GM10266 (cell line): ENCODE results near the gene FBRSL1.

ENCODE experiments used
- DNase-seq: peaks from one replicate; pipeline ENCODE4 v3.0.0; 2012; ENCODE audit errors: extremely low spot score
- TF ChIP-seq, protein P1 (sequence below): IDR thresholded peaks from 2 replicates; pipeline ENCODE4 v1.5.1; 2012; ENCODE audit warnings: mild to moderate bottlenecking, low read depth; ENCODE audit not compliant: control insufficient read depth, insufficient read depth; ENCODE audit errors: missing control alignments

FBRSL1 gene

DNA sequence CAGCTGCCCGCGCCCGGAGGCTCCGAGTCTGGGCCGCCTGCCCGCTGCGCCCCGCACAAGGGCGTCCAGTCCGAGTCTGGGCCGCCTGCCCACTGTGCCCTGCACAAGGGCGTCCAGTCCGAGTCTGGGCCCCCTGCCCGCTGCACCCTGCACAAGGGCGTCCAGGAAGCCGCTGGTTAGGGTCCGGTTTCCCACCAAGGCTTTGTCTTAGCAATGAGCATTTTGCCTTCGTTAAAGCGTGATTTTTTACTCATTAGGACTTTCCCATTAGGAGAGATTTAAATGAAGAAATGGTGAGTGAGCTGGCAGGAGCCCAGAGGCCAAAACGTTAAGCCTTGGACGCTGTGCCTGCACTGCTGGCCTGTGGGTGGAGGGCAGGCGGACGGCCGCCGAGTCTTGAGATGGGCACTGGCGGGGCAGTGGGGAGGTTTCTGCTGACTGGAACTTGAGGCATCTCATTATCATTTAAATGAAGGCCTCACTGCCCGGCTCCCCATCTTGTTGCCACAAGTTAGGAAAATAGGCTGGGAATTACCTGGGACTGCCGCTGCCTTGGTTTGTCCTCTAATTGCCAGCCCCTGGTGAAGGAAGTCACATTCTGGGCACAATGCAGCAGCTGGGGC is 36.0 kb downstream of the FBRSL1 start:
- no peak for DNase-seq
- TF ChIP-seq, protein P1, sequence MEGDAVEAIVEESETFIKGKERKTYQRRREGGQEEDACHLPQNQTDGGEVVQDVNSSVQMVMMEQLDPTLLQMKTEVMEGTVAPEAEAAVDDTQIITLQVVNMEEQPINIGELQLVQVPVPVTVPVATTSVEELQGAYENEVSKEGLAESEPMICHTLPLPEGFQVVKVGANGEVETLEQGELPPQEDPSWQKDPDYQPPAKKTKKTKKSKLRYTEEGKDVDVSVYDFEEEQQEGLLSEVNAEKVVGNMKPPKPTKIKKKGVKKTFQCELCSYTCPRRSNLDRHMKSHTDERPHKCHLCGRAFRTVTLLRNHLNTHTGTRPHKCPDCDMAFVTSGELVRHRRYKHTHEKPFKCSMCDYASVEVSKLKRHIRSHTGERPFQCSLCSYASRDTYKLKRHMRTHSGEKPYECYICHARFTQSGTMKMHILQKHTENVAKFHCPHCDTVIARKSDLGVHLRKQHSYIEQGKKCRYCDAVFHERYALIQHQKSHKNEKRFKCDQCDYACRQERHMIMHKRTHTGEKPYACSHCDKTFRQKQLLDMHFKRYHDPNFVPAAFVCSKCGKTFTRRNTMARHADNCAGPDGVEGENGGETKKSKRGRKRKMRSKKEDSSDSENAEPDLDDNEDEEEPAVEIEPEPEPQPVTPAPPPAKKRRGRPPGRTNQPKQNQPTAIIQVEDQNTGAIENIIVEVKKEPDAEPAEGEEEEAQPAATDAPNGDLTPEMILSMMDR: no peak

DNA sequence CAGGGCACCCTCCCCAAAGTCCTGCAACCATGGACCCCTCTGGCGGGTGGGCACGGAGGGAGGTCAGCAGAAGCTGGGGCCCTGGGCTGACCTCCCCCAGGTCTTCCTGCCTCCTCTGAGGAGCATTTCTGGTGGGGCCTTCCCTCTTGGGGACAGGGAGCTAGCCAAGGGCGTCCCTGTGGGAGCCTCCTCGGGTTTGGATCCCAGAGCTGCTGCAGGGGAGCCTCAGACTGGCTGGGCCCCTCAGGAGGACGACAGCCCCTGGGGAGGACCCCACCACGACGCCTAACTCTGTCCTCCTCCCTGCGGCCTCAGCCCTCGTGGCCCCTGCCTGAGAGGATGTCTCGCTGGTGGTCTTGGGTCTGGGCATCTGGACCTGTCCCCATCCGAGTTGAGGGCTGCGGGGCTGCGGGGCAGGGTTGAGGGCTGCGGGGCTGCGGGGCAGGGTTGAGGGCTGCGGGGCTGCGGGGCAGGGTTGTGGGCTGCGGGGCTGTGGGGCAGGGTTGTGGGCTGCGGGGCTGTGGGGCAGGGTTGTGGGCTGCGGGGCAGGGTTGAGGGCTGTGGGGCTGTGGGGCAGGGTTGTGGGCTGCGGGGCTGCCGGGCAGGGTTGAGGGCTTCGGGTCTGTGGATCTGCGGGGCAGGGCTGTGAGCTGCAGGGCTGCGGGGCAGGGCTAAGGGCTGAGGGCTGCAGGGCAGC is 37.4 kb downstream of the FBRSL1 start:
- TF ChIP-seq, protein P1: no peak
- no peak for DNase-seq

DNA sequence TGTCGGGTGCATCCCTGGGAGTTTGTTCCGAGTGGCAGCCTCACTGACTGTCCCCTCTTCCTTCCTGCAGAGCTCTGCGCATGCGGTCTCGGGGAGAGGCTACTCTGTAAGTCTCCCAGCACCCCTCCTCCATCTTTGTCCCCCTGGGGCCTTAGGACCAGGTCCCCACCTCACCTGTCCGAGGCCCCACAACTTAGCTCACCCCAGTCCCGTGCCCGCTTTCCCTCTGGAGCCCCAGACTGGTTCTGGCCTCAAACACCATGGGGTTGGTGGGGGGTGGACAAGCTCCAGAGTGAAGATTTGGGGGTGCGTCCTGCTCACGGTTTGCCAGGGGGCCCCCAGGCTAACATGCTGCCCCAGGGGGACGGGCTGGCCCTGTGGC is 37.9 kb downstream of the FBRSL1 start:
- TF ChIP-seq, protein P1: no peak
- DNase-seq: no peak

DNA sequence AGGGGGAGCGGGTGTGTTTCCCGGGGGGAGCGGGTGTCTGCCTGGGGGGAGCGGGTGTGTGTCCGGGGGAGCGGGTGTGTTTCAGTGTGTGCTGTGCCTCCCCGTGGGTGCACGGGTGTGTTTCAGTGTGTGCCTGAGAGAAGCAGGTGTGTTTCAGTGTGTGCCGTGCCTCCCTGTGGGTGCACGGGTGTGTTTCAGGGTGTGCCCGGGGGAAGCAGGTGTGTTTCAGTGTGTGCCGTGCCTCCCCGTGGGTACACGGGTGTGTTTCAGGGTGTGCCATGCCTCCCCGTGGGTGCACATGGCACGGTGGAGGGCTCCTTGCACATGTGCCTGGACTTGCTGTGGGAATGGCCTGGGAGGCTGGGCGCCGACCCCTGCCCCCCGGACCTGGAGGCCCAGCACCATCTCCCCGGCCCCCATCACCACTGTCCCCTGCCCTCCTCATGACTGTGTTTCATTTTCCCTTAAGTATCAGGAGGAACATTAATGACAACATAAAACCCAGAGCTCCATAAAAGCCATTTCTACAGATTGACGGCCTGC is 38.7 kb downstream of the FBRSL1 start:
- TF ChIP-seq, protein P1: no peak
- no peak for DNase-seq

DNA sequence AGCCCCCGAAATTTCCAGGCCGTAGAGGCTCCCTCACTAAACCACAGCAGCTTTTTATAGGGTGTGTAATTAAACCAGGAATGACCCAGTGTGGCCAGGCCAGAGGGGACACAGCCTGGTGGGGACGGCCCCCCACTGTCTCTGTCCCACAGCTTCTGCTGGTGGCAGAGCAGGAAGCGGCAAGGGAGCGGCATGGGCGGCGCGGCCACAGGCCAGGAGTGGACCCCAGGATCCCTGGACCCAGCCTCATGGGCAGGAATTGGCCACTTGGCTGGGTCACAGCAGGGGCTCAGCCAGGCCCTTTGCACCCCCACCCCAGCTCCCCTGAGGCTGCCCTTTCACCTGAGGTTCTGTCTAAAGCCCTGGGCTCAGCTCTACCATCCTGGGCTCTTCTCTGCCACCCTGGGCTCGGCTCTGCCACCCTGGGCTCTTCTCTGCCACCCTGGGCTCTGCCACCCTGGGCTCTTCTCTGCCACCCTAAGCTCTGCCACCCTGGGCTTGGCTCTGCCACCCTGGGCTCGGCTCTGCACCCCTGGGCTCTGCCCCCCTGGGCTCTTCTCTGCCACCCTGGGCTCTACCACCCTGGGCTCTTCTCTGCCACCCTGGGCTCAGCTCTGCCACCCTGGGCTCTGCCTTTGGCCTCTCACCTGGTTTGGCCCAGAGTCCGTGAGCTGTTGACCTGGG is 39.3 kb downstream of the FBRSL1 start:
- TF ChIP-seq, protein P1: no peak
- no peak for DNase-seq

DNA sequence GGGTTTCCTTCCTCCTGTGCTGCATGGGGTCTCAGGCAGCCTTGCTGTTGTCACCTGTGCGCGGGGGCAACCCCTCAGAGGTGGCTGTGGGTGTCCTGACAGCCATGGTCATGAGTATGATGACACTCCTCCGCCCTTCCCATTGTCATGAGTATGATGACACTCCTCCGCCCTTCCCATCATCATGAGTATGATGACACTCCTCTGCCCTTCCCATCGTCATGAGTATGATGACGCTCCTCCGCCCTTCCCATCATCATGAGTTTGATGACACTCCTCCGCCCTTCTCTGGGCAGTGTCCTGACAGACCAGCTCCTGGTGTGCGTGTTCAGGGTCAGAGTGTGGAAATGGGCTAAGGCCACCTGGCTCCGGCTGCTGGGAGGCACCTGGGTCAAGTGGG is 40.0 kb downstream of the FBRSL1 start:
- TF ChIP-seq, protein P1: no peak
- no peak for DNase-seq
